Cardiac fibroblast (primary cell): ENCODE measurements around the gene SEMA3G.

Experiments
- DNase-seq, 2 donors: peaks; one replicate each; pipeline versions ENCODE4 v3.0.0 to v3.0.0-alpha.2; 2010; ENCODE audit warnings: low read depth in 2 of 2
- H3K4me3 ChIP-seq, 2 donors: replicated peaks in 1 of 2; 1 replicate in 1 of 2; 2 replicates in 1 of 2; pipeline ENCODE4 v1.5.1; 2011; ENCODE audit warnings: low read depth in 2 of 2, low read length in 2 of 2, mild to moderate bottlenecking in 2 of 2, moderate library complexity in 1 of 2
- CTCF ChIP-seq: IDR thresholded peaks from one replicate; pipeline ENCODE4 v1.5.1; 2011; ENCODE audit warnings: low read depth, mild to moderate bottlenecking, low read length, inconsistent platforms

The SEMA3G gene

GRCh38 chr3:52400275-52400793, 44.6 kb downstream of the SEMA3G start:
- no peak for DNase-seq
- TF ChIP-seq CTCF, result no peak
- no peak overlapping the region for H3K4me3 ChIP-seq

GRCh38 chr3:52399593-52399992, 45.3 kb downstream of the SEMA3G start:
- H3K4me3 ChIP-seq, result no peak overlapping the region
- DNase-seq, result no peak
- no peak for TF ChIP-seq CTCF

GRCh38 chr3:52399131-52399530, 45.8 kb downstream of the SEMA3G start:
- no peak for DNase-seq
- no peak overlapping the region for H3K4me3 ChIP-seq
- no peak for TF ChIP-seq CTCF

- no peak for TF ChIP-seq CTCF
- DNase-seq, result no peak
- H3K4me3 ChIP-seq, result no peak overlapping the region
Observed at GRCh38 chr3:52398670-52399081, 46.2 kb downstream of the SEMA3G start.

- TF ChIP-seq CTCF, result no peak
- DNase-seq, result no peak
- no peak overlapping the region for H3K4me3 ChIP-seq
Observed at GRCh38 chr3:52397676-52398399, 47.1 kb downstream of the SEMA3G start.

- no peak for TF ChIP-seq CTCF
- DNase-seq, result no peak
- H3K4me3 ChIP-seq, result no peak overlapping the region
Observed at GRCh38 chr3:52396907-52397591, 47.9 kb downstream of the SEMA3G start.
